Stimulated activated naive B cell treated with anti-CD40 and anti-IgM and Interleukin-4, amounts not matched to agents 10 μg/mL and 1 μg/mL and 100 μg/mL, for 72 hours (primary cell): ENCODE results near the gene PPP4C.
A peak's percentile ranks its signal among the peaks of the same experiment; 100 is the strongest.
"Not testable (repeated sequence)": the region's sequence is repeated elsewhere in the genome, so short reads cannot be mapped to it uniquely, and the experiment has no call there.

Source experiments
- ATAC-seq, 2 donors: fragments of 150-1000 bp; cut with Tn5 transposase; replicated peaks; 2 replicates each; pipeline ENCODE4 v1.10.0; 2021; ENCODE audit warnings: moderate library complexity in 1 of 2
- DNase-seq: peaks from one replicate; pipeline ENCODE4 v3.0.0; 2021
- H3K27ac Mint-ChIP-seq: one replicate; pipeline ENCODE4 v1.8.0; 2022; ENCODE audit warnings: mild to moderate bottlenecking, mixed read lengths
- H3K27me3 Mint-ChIP-seq, 2 donors: one replicate each; pipeline ENCODE4 v1.8.0; 2022; ENCODE audit warnings: mixed read lengths in 2 of 2
- H3K36me3 Mint-ChIP-seq, 2 donors: one replicate each; pipeline ENCODE4 v1.8.0; 2022; ENCODE audit warnings: mixed read lengths in 2 of 2, mild to moderate bottlenecking in 1 of 2
- H3K4me1 Mint-ChIP-seq, 2 donors: one replicate each; pipeline ENCODE4 v1.8.0; 2022; ENCODE audit warnings: mixed read lengths in 2 of 2, mild to moderate bottlenecking in 1 of 2
- H3K4me3 Mint-ChIP-seq, 2 donors: one replicate each; pipeline ENCODE4 v1.8.0; 2022; ENCODE audit warnings: mild to moderate bottlenecking in 2 of 2, mixed read lengths in 2 of 2, moderate library complexity in 1 of 2
- H3K9me3 Mint-ChIP-seq, 2 donors: one replicate each; pipeline ENCODE4 v1.8.0; 2022; ENCODE audit warnings: mixed read lengths in 2 of 2, mild to moderate bottlenecking in 1 of 2

Gene PPP4C

GRCh38 chr16:30075503-30076275 lies at the start of gene PPP4C:
Gene PPP4C (plus strand): TSS chr16:30075994. CDS start chr16:30076378, 384 bp downstream.
- H3K4me3 Mint-ChIP-seq, result peak within 1 kb of the TSS; percentile 89 to 99
- DNase-seq (peak; percentile 85), ATAC-seq (peak; percentile 93 to 95)
- H3K27ac Mint-ChIP-seq, result peak within 1 kb of the TSS; percentile 99
- H3K9me3 Mint-ChIP-seq, result no peaks in the 10 kb centered on the region
- no peaks in the 10 kb centered on the region for H3K27me3 Mint-ChIP-seq
- H3K4me1 Mint-ChIP-seq, result peaks cover 24 to 41% of the 10 kb centered on the region in 2 donors
- peaks cover 36 to 57% of the 10 kb centered on the region in 2 donors for H3K36me3 Mint-ChIP-seq

- no peak overlapping the region for H3K4me3 Mint-ChIP-seq
- ATAC-seq, result no peak
- peaks cover 63 to 75% of the 10 kb centered on the region in 2 donors for H3K27me3 Mint-ChIP-seq
- peaks cover 8 to 11% of the 10 kb centered on the region in 2 donors for H3K4me1 Mint-ChIP-seq
- peak overlapping the region; percentile 20 for H3K27ac Mint-ChIP-seq
- no peaks in the 10 kb centered on the region for H3K36me3 Mint-ChIP-seq
- H3K9me3 Mint-ChIP-seq, result no peaks in the 10 kb centered on the region
- DNase-seq, result no peak
Measured at GRCh38 chr16:30026449-30026848, 49.3 kb upstream of the PPP4C start.

- Mint-ChIP-seq H3K9me3 (no peaks in the 10 kb centered on the region), H3K4me3 (no peak overlapping the region), H3K27me3 (peaks cover 74 to 86% of the 10 kb centered on the region in 2 donors), H3K27ac (no peak overlapping the region), H3K36me3 (no peaks in the 10 kb centered on the region), H3K4me1 (peaks cover 12 to 13% of the 10 kb centered on the region in 2 donors)
- ATAC-seq (no peak), DNase-seq (no peak)
Measured at GRCh38 chr16:30027588-30028437, 48.0 kb upstream of the PPP4C start.

- Mint-ChIP-seq H3K36me3 (no peaks in the 10 kb centered on the region), H3K27me3 (peaks cover 74 to 83% of the 10 kb centered on the region in 2 donors), H3K9me3 (no peaks in the 10 kb centered on the region), H3K27ac (no peak overlapping the region), H3K4me3 (no peak overlapping the region), H3K4me1 (peaks cover 12 to 13% of the 10 kb centered on the region in 2 donors)
- no peak for DNase-seq
- no peak for ATAC-seq
Measured at GRCh38 chr16:30028438-30029076, 47.2 kb upstream of the PPP4C start.

GRCh38 chr16:30030011-30030685 lies 45.6 kb upstream of the PPP4C start:
- Mint-ChIP-seq H3K4me3 (peak overlapping the region; percentile 43 to 64), H3K27me3 (peaks cover 74 to 85% of the 10 kb centered on the region in 2 donors), H3K4me1 (peaks cover 13% of the 10 kb centered on the region in 2 donors), H3K27ac (no peak overlapping the region), H3K9me3 (no peaks in the 10 kb centered on the region), H3K36me3 (no peaks in the 10 kb centered on the region)
- ATAC-seq (no peak), DNase-seq (no peak)

GRCh38 chr16:30030841-30031413 lies 44.9 kb upstream of the PPP4C start, which contains the start of gene TLCD3B:
Gene TLCD3B (minus strand): TSS chr16:30031271. CDS start chr16:30030527, 744 bp downstream.
- Mint-ChIP-seq H3K4me3 (peak within 1 kb of the TSS; percentile 43 to 65), H3K36me3 (no peaks in the 10 kb centered on the region), H3K27ac (no peak within 1 kb of the TSS), H3K4me1 (peaks cover 12 to 13% of the 10 kb centered on the region in 2 donors), H3K9me3 (no peaks in the 10 kb centered on the region), H3K27me3 (peaks cover 72 to 83% of the 10 kb centered on the region in 2 donors)
- ATAC-seq (no peak), DNase-seq (no peak)

- DNase-seq (no peak), ATAC-seq (no peak)
- H3K36me3 Mint-ChIP-seq, result no peaks in the 10 kb centered on the region
- no peaks in the 10 kb centered on the region for H3K9me3 Mint-ChIP-seq
- H3K27ac Mint-ChIP-seq, result no peak overlapping the region
- H3K4me1 Mint-ChIP-seq, result peaks cover 12 to 13% of the 10 kb centered on the region in 2 donors
- no peak overlapping the region for H3K4me3 Mint-ChIP-seq
- H3K27me3 Mint-ChIP-seq, result peaks cover 70 to 78% of the 10 kb centered on the region in 2 donors
Measured at GRCh38 chr16:30031477-30031918, 44.3 kb upstream of the PPP4C start.

GRCh38 chr16:30032083-30032819 lies 43.5 kb upstream of the PPP4C start:
- H3K4me3 Mint-ChIP-seq, result peak overlapping the region in 1 of 2 donors; percentile 65
- peaks cover 63 to 70% of the 10 kb centered on the region in 2 donors for H3K27me3 Mint-ChIP-seq
- peak; percentile 57 to 58 for ATAC-seq
- peak; percentile 52 for DNase-seq
- H3K27ac Mint-ChIP-seq, result no peak overlapping the region
- no peaks in the 10 kb centered on the region for H3K36me3 Mint-ChIP-seq
- peaks cover 12 to 13% of the 10 kb centered on the region in 2 donors for H3K4me1 Mint-ChIP-seq
- H3K9me3 Mint-ChIP-seq, result no peaks in the 10 kb centered on the region

GRCh38 chr16:30033270-30033669 lies 42.5 kb upstream of the PPP4C start:
- Mint-ChIP-seq H3K27me3 (peaks cover 52 to 60% of the 10 kb centered on the region in 2 donors), H3K27ac (no peak overlapping the region)

GRCh38 chr16:30040221-30040620 lies 35.6 kb upstream of the PPP4C start:
- Mint-ChIP-seq H3K27ac (no peak overlapping the region), H3K4me1 (peaks cover 2 to 6% of the 10 kb centered on the region in 2 donors), H3K27me3 (peaks cover 3 to 6% of the 10 kb centered on the region in 2 donors), H3K9me3 (no peaks in the 10 kb centered on the region), H3K4me3 (no peak overlapping the region), H3K36me3 (no peaks in the 10 kb centered on the region)
- no peak for DNase-seq
- peak; percentile 68 to 89 for ATAC-seq

More at GRCh38 chr16:30033270-30033669, 42.5 kb upstream of the PPP4C start:
- DNase-seq (peak; percentile 41), ATAC-seq (peak; percentile 63 to 75)
- H3K4me3 Mint-ChIP-seq, result no peak overlapping the region
- H3K4me1 Mint-ChIP-seq, result peaks cover 12 to 13% of the 10 kb centered on the region in 2 donors
- no peaks in the 10 kb centered on the region for H3K36me3 Mint-ChIP-seq
- H3K9me3 Mint-ChIP-seq, result no peaks in the 10 kb centered on the region

- not testable (repeated sequence) for H3K36me3 Mint-ChIP-seq, DNase-seq, H3K4me1 Mint-ChIP-seq, H3K9me3 Mint-ChIP-seq, H3K27me3 Mint-ChIP-seq, H3K4me3 Mint-ChIP-seq, ATAC-seq, H3K27ac Mint-ChIP-seq
Measured at GRCh38 chr16:30040690-30041089, 35.1 kb upstream of the PPP4C start.

- ATAC-seq (no peak), DNase-seq (no peak)
- H3K27ac Mint-ChIP-seq, result no peak overlapping the region
- H3K36me3 Mint-ChIP-seq, result no peaks in the 10 kb centered on the region
- H3K9me3 Mint-ChIP-seq, result no peaks in the 10 kb centered on the region
- peaks cover 0 to 5% of the 10 kb centered on the region in 2 donors for H3K27me3 Mint-ChIP-seq
- H3K4me1 Mint-ChIP-seq, result peaks cover 2 to 6% of the 10 kb centered on the region in 2 donors
- no peak overlapping the region for H3K4me3 Mint-ChIP-seq
Measured at GRCh38 chr16:30041841-30042240, 34.0 kb upstream of the PPP4C start.

GRCh38 chr16:30046178-30046577 lies 29.6 kb upstream of the PPP4C start:
- H3K4me3 Mint-ChIP-seq, result no peak overlapping the region
- H3K27ac Mint-ChIP-seq, result no peak overlapping the region
- H3K9me3 Mint-ChIP-seq, result no peaks in the 10 kb centered on the region
- DNase-seq (no peak), ATAC-seq (no peak)
- peaks cover 0 to 5% of the 10 kb centered on the region in 2 donors for H3K27me3 Mint-ChIP-seq
- H3K4me1 Mint-ChIP-seq, result no peaks in the 10 kb centered on the region
- H3K36me3 Mint-ChIP-seq, result no peaks in the 10 kb centered on the region
